Measurements from ENCODE around the gene WNT8A.

WNT8A gene

GRCh38 chr5:138140268-138140667, 56.4 kb downstream of the WNT8A start:
- no peak for ATAC-seq

More at GRCh38 chr5:138140268-138140667, 56.4 kb downstream of the WNT8A start:
- no peak for DNase-seq
